Osteocyte (in vitro differentiated cells): ENCODE data around the gene IL18RAP. TPM values are rescaled to one million over a fixed set of nuclear protein-coding genes. Genes with fewer than 3 reads are reported as not detected.

Experiments
- DNase-seq: peaks from one replicate; pipeline ENCODE4 v3.0.0; 2021; ENCODE audit warnings: mixed read lengths; ENCODE audit not compliant: unreplicated experiment; ENCODE audit errors: extremely low spot score
- H3K27ac Mint-ChIP-seq: one replicate; pipeline ENCODE4 v1.8.0; 2021; ENCODE audit warnings: mild to moderate bottlenecking, mixed read lengths; ENCODE audit not compliant: unreplicated experiment
- H3K27me3 Mint-ChIP-seq: one replicate; pipeline ENCODE4 v1.8.0; 2021; ENCODE audit warnings: mixed read lengths; ENCODE audit not compliant: unreplicated experiment
- H3K36me3 Mint-ChIP-seq: one replicate; pipeline ENCODE4 v1.8.0; 2021; ENCODE audit warnings: mixed read lengths; ENCODE audit not compliant: unreplicated experiment
- H3K4me1 Mint-ChIP-seq: one replicate; pipeline ENCODE4 v1.8.0; 2021; ENCODE audit warnings: mixed read lengths; ENCODE audit not compliant: unreplicated experiment
- H3K4me3 Mint-ChIP-seq: one replicate; pipeline ENCODE4 v1.8.0; 2021; ENCODE audit warnings: mild to moderate bottlenecking, moderate library complexity, mixed read lengths; ENCODE audit not compliant: unreplicated experiment
- H3K9me3 Mint-ChIP-seq: one replicate; pipeline ENCODE4 v1.8.0; 2021; ENCODE audit warnings: mixed read lengths; ENCODE audit not compliant: unreplicated experiment
- total RNA-seq: library from RNA; stranded (reverse); gene quantifications from 2 replicates; pipeline ENCODE4 v1.2.1, GENCODE V29; 2021
- TF ChIP-seq, protein P1 (sequence below): fragments of 200-600 bp; sonication (generic); IDR thresholded peaks from 2 replicates; pipeline ENCODE4 v1.5.0; 2021; ENCODE audit warnings: antibody characterized with exemption, mild to moderate bottlenecking, moderate library complexity

IL18RAP gene
- total RNA-seq, 1 donor from 2014 or later, result not detected

DNA sequence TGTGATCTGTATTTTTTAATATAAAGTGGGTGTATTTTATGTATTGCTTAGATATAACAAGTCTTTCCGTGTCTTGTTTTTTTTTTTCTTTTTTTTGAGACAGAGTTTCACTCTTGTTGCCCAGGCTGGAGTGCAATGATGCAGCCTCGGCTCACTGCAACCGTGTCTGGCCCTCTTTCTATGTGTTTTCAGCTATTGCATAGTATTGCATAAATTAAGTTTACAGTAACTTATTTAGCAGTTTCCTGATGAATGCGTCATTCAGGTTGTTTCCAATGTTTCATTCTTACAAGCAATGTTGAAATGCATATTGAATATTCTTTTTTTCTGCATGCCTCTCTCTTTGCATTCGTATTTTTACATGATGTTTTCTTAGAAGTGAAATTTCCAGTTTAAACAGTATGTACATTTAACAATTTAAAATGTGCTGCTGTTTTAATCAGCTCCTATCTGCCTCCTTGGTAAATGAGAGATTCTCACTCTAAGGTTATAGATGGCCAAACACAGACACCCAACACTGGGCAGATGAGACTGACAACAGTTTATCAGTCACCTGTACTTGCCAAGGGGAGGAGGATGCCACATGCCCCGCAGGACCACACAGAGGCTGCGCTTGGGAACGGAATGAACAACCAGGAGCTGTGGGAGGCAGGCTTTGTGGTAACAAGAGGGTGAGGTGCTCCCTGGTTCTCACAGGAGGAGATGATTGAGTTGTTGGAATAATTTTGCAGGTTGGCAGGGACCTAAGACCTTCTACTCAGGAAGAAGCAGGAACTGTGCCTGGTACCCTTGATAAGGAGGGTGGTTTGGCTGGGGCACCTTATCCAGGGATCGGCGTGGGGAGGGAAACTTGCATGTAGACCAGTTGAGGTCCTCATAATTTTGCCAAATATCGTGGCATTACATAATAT is 57.6 kb downstream of the IL18RAP start:
- Mint-ChIP-seq H3K9me3 (no peaks in the 10 kb centered on the region), H3K27me3 (peaks cover 41% of the 10 kb centered on the region), H3K4me1 (no peaks in the 10 kb centered on the region), H3K4me3 (no peak overlapping the region), H3K36me3 (no peaks in the 10 kb centered on the region), H3K27ac (no peak overlapping the region)
- TF ChIP-seq, protein P1, sequence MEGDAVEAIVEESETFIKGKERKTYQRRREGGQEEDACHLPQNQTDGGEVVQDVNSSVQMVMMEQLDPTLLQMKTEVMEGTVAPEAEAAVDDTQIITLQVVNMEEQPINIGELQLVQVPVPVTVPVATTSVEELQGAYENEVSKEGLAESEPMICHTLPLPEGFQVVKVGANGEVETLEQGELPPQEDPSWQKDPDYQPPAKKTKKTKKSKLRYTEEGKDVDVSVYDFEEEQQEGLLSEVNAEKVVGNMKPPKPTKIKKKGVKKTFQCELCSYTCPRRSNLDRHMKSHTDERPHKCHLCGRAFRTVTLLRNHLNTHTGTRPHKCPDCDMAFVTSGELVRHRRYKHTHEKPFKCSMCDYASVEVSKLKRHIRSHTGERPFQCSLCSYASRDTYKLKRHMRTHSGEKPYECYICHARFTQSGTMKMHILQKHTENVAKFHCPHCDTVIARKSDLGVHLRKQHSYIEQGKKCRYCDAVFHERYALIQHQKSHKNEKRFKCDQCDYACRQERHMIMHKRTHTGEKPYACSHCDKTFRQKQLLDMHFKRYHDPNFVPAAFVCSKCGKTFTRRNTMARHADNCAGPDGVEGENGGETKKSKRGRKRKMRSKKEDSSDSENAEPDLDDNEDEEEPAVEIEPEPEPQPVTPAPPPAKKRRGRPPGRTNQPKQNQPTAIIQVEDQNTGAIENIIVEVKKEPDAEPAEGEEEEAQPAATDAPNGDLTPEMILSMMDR, result no peak
- peak; percentile 63 for DNase-seq

- DNase-seq, result peak; percentile 32
- TF ChIP-seq, protein P1, result no peak
- peaks cover 29% of the 10 kb centered on the region for H3K27me3 Mint-ChIP-seq
- no peak overlapping the region for H3K27ac Mint-ChIP-seq
- no peaks in the 10 kb centered on the region for H3K9me3 Mint-ChIP-seq
- H3K4me3 Mint-ChIP-seq, result no peak overlapping the region
- H3K4me1 Mint-ChIP-seq, result no peaks in the 10 kb centered on the region
- H3K36me3 Mint-ChIP-seq, result no peaks in the 10 kb centered on the region
These were observed 59.0 kb downstream of the IL18RAP start for GRCh38 chr2:102481931-102482330.

- no peaks in the 10 kb centered on the region for H3K36me3 Mint-ChIP-seq
- H3K27me3 Mint-ChIP-seq, result peaks cover 18% of the 10 kb centered on the region
- no peak overlapping the region for H3K4me3 Mint-ChIP-seq
- no peak overlapping the region for H3K27ac Mint-ChIP-seq
- H3K9me3 Mint-ChIP-seq, result no peaks in the 10 kb centered on the region
- DNase-seq, result peak; percentile 54
- TF ChIP-seq, protein P1, result no peak
- H3K4me1 Mint-ChIP-seq, result peaks cover 9% of the 10 kb centered on the region
These were observed 60.1 kb downstream of the IL18RAP start for GRCh38 chr2:102483086-102483485.

DNA sequence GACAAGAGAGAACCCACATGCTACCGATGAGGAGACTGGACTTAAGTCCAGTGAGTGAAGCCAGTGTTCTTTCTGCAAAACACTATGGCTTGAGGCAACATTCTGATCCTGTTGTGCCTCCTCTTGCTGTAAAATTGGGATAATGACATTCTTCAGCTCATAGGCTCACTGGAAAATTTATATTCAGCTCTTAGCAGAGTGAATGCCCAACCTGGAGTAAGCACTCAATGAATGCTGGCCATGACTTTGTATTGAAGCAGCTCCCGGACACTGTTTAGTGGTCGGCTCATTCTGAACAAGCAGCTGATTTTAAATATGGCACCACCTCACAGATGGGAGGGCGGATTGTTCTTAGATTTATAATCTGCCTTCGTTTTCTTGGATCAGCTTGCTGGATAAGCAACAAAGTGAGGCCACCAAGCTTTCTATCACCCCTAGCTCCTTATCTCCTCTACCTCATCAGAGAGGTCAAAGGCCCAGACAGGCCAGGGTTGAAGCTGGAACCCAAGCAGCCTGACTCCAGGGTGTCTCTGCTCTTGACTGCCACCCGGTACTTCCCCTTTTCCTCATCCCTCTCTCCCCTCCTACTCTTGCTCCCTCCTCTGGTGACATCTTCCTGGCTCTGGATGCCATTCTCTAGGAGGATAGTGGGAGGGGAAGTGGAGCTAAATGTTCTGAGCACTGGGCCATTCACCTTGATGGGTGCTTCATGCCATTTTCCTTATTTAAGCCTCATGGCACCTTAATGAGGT is 61.5 kb downstream of the IL18RAP start:
- DNase-seq, result peak; percentile 34
- H3K4me1 Mint-ChIP-seq, result peaks cover 11% of the 10 kb centered on the region

More for the DNA sequence above, 61.5 kb downstream of the IL18RAP start:
- Mint-ChIP-seq H3K36me3 (no peaks in the 10 kb centered on the region), H3K4me3 (no peak overlapping the region), H3K27ac (no peak overlapping the region), H3K9me3 (no peaks in the 10 kb centered on the region), H3K27me3 (peaks cover 13% of the 10 kb centered on the region)
- TF ChIP-seq, protein P1, result no peak
